Measurements from ENCODE around the gene ATP5F1D. TPM values are rescaled to one million over a fixed set of nuclear protein-coding genes. Genes with fewer than 3 reads are reported as not detected.

Gene ATP5F1D
- total RNA-seq, 1 experiment from 2014 or later, result 102 TPM

DNA sequence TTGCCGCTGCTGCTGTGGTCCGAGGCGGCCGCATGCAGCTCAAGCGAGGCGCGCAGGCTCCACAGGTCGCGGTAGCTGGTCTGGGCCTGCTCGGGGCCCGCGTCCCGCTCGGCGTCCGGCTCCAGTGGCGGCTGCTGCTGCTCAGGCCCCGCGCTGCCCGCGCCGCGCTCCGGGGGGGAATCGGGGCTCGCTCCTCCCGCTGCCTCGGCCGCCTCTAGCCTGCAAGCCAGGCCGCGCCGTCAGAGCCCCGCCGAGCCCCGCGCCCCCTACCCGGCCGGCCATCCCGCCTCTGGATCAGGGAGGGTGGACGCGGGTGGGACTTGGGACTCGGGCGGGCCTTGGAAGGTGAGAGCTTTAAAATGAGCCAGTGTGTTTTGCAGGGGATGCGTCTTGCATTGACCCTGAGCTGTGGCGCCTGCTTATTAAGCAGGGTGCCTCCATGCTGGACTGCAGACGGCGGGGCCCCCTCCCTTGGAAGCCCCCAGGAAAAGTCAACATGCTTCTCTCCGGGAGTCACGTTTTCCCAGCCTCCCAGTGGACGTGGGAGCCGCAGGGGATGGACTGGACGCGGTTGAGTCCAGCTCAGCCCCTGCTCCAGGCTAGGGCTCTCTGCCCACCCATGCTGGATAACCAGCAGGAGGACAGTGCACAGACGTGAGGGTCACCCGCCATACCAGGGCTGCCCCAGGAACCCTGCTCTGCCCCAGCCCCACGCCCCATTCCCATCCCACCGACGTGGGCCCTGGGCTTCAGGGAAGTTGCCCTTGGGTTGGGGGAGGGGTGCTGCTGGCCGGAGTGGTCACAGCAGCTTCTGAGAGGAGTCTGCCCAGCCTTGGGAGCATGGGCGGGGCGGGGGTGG lies 11.4 kb upstream of the ATP5F1D start:
- TF ChIP-seq EZH2 (IDR thresholded peaks at IDR 0.05; ENCODE audit: low read length, unreplicated experiment), result no peak
- TF ChIP-seq, protein P1, sequence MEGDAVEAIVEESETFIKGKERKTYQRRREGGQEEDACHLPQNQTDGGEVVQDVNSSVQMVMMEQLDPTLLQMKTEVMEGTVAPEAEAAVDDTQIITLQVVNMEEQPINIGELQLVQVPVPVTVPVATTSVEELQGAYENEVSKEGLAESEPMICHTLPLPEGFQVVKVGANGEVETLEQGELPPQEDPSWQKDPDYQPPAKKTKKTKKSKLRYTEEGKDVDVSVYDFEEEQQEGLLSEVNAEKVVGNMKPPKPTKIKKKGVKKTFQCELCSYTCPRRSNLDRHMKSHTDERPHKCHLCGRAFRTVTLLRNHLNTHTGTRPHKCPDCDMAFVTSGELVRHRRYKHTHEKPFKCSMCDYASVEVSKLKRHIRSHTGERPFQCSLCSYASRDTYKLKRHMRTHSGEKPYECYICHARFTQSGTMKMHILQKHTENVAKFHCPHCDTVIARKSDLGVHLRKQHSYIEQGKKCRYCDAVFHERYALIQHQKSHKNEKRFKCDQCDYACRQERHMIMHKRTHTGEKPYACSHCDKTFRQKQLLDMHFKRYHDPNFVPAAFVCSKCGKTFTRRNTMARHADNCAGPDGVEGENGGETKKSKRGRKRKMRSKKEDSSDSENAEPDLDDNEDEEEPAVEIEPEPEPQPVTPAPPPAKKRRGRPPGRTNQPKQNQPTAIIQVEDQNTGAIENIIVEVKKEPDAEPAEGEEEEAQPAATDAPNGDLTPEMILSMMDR (conservative IDR thresholded peaks at IDR 0.05; ENCODE audit: low read depth, low read length), result no peak
- TF ChIP-seq EZH2phosphoT487 (IDR thresholded peaks at IDR 0.05; ENCODE audit: borderline replicate concordance, low read length), result no peak
- Histone ChIP-seq H3K9me2 (replicated peaks; ENCODE audit: low read length) (no peaks in the 10 kb centered on the region), H3K9ac (ENCODE audit: low read length) (no peak overlapping the region), H3K27ac (ENCODE audit: low read length) (no peak overlapping the region), H2AFZ (ENCODE audit: low read length) (no peak overlapping the region), H3K9me3 (ENCODE audit: low read length) (no peaks in the 10 kb centered on the region), H3K27me3 (ENCODE audit: low read length) (no peaks in the 10 kb centered on the region), H4K20me1 (ENCODE audit: low read length) (no peaks in the 10 kb centered on the region), H3K4me1 (ENCODE audit: insufficient read depth, low read length) (peaks cover 11% of the 10 kb centered on the region), H3F3A (ENCODE audit: low read length, unreplicated experiment) (no peaks in the 10 kb centered on the region), H3K36me3 (ENCODE audit: low read depth, low read length) (no peaks in the 10 kb centered on the region), H3K4me3 (ENCODE audit: low read length) (no peak overlapping the region), H3K79me2 (ENCODE audit: low read length) (no peaks in the 10 kb centered on the region), H3K4me2 (ENCODE audit: low read length) (no peak overlapping the region)
- ATAC-seq (no peak), DNase-seq (no peak)
- CTCF ChIA-PET, result no interaction called here
- intact Hi-C loops (cut with micrococcal nuclease), result no loop called here
- POLR2A ChIA-PET (ENCODE audit: unreplicated experiment), result no interaction called here
- no TSS peak for BruUV-seq (replicated peaks)

DNA sequence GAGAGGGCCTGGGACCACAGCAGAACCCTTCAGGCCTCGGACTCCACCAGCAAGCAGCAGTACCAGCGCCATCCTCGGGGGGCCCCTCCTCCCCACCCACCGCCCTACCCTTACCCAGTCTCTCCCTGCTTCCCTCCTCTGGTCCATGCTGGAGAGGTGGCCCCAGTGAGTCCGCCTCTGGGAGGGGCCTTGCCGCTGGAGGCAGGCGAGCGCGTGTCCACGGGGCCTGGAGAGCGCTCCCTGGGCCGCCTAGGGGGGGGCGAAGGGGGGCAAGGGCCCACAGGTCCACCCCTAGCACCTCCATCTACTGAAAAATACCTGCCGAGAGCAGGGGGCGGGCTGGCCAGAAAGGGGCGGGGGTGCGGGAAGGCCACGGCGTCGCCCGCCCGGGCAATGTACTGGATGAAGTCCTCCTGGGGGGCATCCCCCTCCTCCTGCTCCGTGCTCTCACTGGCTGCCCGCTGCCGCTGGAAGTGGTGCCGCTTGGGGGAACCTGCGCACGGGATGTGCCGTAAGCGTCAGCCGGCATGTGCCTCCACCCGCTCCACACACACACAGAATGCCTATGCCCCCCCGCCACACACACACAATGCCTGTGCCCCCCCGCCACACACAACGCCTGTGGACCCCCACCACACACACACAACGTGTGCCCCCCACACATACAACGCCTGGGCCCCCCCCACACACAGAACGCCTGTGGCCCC lies 10.6 kb upstream of the ATP5F1D start:
- Histone ChIP-seq H3K27ac (ENCODE audit: low read length) (no peak overlapping the region), H3K4me1 (ENCODE audit: insufficient read depth, low read length) (peaks cover 11% of the 10 kb centered on the region), H3K4me2 (ENCODE audit: low read length) (no peak overlapping the region), H3K79me2 (ENCODE audit: low read length) (no peaks in the 10 kb centered on the region), H3F3A (ENCODE audit: low read length, unreplicated experiment) (no peaks in the 10 kb centered on the region), H2AFZ (ENCODE audit: low read length) (no peak overlapping the region), H3K4me3 (ENCODE audit: low read length) (no peak overlapping the region), H4K20me1 (ENCODE audit: low read length) (no peaks in the 10 kb centered on the region), H3K36me3 (ENCODE audit: low read depth, low read length) (no peaks in the 10 kb centered on the region), H3K9ac (ENCODE audit: low read length) (no peak overlapping the region), H3K27me3 (ENCODE audit: low read length) (no peaks in the 10 kb centered on the region), H3K9me2 (replicated peaks; ENCODE audit: low read length) (no peaks in the 10 kb centered on the region), H3K9me3 (ENCODE audit: low read length) (no peaks in the 10 kb centered on the region)
- CTCF ChIA-PET, result no interaction called here
- no TSS peak for BruUV-seq (replicated peaks)
- TF ChIP-seq EZH2 (IDR thresholded peaks at IDR 0.05; ENCODE audit: low read length, unreplicated experiment) (no peak), EZH2phosphoT487 (IDR thresholded peaks at IDR 0.05; ENCODE audit: borderline replicate concordance, low read length) (no peak)
- TF ChIP-seq, protein P1 (conservative IDR thresholded peaks at IDR 0.05; ENCODE audit: low read depth, low read length), result no peak
- POLR2A ChIA-PET (ENCODE audit: unreplicated experiment), result no interaction called here
- intact Hi-C loops (cut with micrococcal nuclease), result no loop called here
- ATAC-seq, result no peak
- no peak for DNase-seq

All from PC-3 (cell line).